Bladder microvascular endothelial cell (primary cell): ENCODE measurements around the gene CCDC89. TPM values are rescaled to one million over a fixed set of nuclear protein-coding genes. Genes with fewer than 3 reads are reported as not detected.

Experiments used
- total RNA-seq: library from RNA; depleted of rRNA; stranded (reverse); fragments of >200 nt; gene quantifications from 2 replicates; pipeline ENCODE4 v1.2.3, GENCODE V29; 2014

The CCDC89 gene
- 0.13 and 0.32 TPM in 2 replicates for total RNA-seq

DNA sequence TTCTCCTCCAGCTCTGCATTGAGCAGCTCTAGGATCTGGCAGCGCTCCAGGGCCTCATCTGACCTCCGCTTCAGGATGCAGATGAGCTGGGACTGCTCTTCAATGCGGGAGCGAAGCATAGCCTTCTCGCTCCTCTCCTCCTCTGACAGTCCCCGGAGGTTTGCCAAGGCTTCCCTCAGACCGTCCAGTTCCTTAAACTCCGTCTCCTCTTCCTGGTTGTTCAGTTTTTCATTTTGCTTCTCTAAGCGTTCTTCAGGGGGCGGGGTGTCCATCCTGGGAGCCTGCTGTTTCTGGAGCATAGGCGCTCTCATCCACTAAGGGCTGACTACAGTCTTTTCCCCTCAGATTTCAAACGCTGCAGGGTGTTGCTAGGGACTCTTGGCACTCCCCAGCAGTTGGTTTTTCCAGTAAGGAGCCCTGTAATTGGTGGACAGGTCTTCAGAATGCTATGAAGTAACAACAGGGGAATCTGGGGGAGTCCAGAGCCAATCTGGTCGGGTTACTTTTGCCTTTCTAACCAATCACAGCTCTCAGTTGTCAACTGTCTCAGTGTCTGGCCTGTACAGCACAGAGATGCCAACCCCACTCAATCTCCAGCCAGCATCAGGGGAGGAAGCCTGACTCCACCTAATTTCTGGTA is at the start of gene CCDC89:
Gene CCDC89 (minus strand): TSS at position 376 of the 640 bp plus-strand sequence. CDS start 65 bp downstream, at position 311.

DNA sequence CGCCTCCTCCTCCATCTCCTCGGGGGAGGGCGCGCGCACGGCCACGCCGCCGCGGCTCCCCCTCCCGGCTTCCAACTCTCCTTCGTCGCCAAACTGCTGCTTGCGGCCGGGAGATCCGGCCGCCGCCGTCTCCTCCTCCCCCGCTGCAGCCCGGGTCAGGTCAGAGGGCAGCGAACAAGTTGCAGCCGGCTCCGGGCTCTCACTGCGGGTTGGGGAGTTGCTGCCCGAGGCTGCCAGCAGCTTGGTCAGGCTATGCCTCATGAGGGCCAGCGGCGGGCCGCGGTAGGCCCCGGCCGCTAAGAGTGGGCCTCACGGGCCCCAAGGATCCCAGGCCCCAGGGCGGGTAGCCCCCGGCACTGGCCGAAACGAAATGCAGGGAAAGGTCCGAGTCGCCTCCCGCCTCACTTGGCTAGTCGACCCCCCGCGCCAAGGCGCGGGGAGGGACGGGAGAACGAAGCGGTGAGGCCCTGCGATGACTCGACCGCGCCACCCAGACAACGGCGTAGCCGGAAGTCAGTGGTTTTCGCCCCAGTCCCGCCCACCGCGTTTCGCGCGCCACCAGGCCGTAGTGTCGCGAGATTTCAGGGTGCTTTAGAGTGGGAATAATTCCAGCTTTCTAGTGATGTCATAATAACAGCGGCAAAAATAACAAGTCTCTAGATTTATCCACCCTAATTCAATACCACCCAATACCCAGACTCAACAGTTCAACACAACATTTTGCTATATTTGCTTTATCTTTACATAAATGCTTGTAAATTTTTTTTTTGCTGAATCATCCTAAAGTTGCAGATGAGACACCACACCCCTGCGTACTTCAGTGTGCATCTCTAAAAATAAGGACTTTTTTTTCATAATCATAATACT is 21.1 kb downstream of the CCDC89 start, which contains the start of gene CREBZF:
Gene CREBZF (minus strand): TSS at position 515 of the 867 bp plus-strand sequence. CDS start 254 bp downstream, at position 261.

DNA sequence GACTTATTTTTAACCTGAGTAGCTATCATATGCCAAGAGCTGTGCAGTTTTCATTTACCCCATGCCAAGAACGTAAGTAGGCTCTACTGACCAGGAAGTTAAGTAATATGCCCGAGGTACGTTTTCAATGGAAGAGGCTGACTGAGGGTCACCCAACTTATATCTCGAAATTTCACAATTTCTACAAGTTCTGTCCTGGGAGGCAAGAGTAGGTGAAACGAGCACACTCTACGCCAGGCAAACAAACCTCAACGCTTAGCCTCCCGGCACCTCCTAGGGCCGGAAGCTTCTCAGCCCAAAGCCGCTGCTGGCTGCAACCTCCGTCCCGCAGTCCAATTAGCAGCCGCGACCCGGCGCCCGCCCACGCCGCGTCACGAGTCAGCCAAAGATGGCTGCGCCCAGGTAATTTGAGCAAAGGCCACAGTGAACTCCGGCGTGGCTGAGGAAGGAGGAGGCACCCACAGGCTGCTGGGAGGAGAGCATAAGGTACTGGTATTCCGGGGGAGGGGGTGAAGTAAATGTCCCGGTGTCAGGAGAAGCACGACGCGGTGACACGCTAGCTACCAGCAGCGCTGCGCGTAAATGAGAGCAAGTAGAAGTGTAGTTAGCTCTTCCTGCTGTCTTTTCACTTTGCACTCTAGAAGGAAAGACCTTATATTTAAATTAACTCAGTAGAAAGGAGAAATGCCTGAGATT is 38.2 kb downstream of the CCDC89 start, which contains the start of gene TMEM126A:
Gene TMEM126A (plus strand): TSS at position 364 of the 696 bp plus-strand sequence. CDS start 2,289 bp downstream, outside the sequence.

Other genes starting within 250 kb of the CCDC89 start
- 0.49 and 0.76 TPM in 2 replicates for gene DLG2, start 58.9 kb downstream of the CCDC89 start, total RNA-seq
- gene TMEM126B, start 57.6 kb downstream of the CCDC89 start, total RNA-seq: 37.6 and 47.2 TPM in 2 replicates
- gene TMEM126A, start 38.2 kb downstream of the CCDC89 start, total RNA-seq: 29.6 and 32.2 TPM in 2 replicates
- 26.9 and 40.5 TPM in 2 replicates for gene CREBZF, start 21.1 kb downstream of the CCDC89 start, total RNA-seq
- 0.49 and 6.0 TPM in 2 replicates for gene SYTL2, start 124.9 kb upstream of the CCDC89 start, total RNA-seq
- not detected in 2 replicates for gene CCDC83, start 169.2 kb upstream of the CCDC89 start, total RNA-seq